Posterior vena cava (tissue), 2 donors: ENCODE measurements around the gene KLF16. TPM values are rescaled to one million over a fixed set of nuclear protein-coding genes. Genes with fewer than 3 reads are reported as not detected.
"Not testable (repeated sequence)": the region's sequence is repeated elsewhere in the genome, so short reads cannot be mapped to it uniquely, and the experiment has no call there.

Experiments
- DNase-seq: peaks from one replicate; pipeline ENCODE4 v3.0.0-alpha.2; 2020; ENCODE audit warnings: low spot score
- intact Hi-C, 2 donors: fragments of 100-400 bp; cut with DNase I; formaldehyde crosslinking; loops; one replicate each; pipeline versions ENCODE4 v1.14.1 to v1.14.2; 2022 to 2023
- total RNA-seq, 2 donors: library from RNA; stranded (reverse); fragmentation: NEBNext Ultra II Directional; extraction: Animal tissue kit (Norgen Biotek cat#: 25700); gene quantifications; one replicate each; pipeline ENCODE4 v1.2.1, GENCODE V29; 2021
- donor health status: DM: yes; HTN: yes; CAD: no.
- donor health status: DM: yes; HTN: yes; CAD: no.

KLF16 gene
- total RNA-seq, 2 donors from 2014 or later: 9.4 to 16.2 TPM

- intact Hi-C loops: not testable (repeated sequence)
- DNase-seq: peak; percentile 98
Observed at GRCh38 chr19:1885398-1886119, 22.2 kb upstream of the KLF16 start, which contains the start of gene ABHD17A. Gene ABHD17A (minus strand): TSS chr19:1885496. CDS start chr19:1881566, 3,930 bp downstream.

DNA sequence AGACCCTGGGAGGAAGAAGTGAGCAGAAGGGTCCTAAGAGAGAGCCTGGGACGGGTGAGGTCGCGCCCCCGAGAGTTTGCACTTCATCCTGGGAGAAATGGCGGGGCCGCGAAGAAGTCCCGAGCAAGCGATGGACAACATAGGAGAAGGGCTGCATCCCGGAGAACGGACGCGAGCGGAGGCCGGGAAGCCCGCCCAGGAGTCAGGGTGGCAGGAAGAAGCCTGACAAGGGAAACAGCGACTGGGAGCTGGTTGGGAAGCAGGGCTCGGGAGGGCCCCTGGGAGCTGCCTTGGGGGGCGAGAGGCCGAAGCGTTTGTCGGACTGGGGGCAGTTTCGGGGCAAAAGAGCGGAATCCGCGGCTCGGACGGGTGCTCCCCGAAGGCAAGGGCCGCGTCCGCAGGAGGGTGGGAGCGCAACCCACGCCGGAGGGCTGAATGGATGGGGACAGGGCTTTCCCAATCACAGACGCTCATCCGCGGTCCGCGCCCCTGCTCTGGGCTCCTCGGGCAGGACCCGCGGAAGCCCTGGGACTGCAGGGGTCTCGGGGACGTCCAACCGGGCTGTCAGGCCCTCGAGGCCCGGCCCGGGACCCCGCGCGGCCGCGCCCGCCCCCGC lies 21.4 kb upstream of the KLF16 start:
- intact Hi-C loops: no loop called here
- peak; percentile 83 for DNase-seq

DNA sequence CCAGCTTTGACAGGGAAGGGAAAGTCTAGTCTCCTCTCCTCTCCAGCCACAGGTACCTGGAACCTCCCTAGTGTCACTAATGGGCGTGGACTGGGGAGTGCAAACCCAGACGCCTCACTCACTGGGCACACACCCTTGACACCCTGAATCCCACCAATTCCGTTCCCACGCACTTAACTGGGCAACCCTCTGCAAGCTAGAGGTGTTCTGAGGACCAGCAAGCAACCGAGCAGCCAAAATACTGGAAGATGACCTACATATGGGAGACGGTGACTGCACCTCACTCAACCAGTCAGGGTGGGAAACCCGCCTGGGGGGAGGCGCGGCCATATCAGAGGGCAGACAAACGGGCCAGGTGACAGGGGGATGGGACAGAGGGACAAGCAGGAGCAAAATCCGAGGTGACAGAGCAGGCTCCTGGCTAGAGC lies 20.9 kb upstream of the KLF16 start:
- intact Hi-C loops: no loop called here
- DNase-seq: no peak

GRCh38 chr19:1883784-1884183 lies 20.4 kb upstream of the KLF16 start:
- no peak for DNase-seq
- intact Hi-C loops: no loop called here

GRCh38 chr19:1882786-1883692 lies 19.7 kb upstream of the KLF16 start:
- DNase-seq: no peak
- intact Hi-C loops: no loop called here

DNA sequence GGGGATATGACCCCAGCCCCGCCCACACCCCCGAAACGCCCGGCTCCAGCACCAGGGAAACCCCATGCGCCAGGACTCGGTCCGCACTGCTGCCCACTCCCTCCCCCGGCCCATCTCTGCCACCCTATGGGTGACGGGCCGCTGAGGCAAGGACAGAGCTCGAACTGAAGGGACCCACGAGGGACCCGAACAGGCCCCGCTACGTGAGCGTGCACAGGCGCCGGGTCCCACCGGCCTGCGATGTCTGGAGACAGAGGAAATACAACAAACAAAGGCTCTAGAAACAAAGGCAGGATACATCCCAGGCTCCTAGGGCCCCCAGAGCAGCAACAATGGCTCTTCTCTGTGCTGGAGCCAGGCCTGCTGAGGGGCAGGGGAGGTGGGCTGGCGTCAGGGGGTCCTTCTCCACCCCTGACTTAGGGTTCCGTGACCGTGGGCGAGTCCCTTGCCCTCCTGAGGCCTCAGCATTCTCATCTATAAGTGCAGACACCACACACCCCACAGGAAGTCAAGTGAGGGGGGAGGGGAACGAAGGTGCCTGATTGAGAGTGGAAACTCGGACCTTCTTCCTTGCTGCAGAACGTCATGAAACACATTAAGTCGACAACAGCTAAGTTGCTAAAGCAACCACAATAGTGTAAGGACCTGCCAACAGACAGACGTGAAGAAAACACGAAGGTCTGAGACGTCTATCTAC lies 18.9 kb upstream of the KLF16 start:
- DNase-seq: no peak
- intact Hi-C loops: no loop called here

GRCh38 chr19:1881393-1882088 lies 18.2 kb upstream of the KLF16 start:
- not testable (repeated sequence) for DNase-seq

GRCh38 chr19:1880611-1881392 lies 17.4 kb upstream of the KLF16 start:
- DNase-seq: no peak
- intact Hi-C loops: no loop called here

More at GRCh38 chr19:1881393-1882088, 18.2 kb upstream of the KLF16 start:
- intact Hi-C loops: not testable (repeated sequence)

DNA sequence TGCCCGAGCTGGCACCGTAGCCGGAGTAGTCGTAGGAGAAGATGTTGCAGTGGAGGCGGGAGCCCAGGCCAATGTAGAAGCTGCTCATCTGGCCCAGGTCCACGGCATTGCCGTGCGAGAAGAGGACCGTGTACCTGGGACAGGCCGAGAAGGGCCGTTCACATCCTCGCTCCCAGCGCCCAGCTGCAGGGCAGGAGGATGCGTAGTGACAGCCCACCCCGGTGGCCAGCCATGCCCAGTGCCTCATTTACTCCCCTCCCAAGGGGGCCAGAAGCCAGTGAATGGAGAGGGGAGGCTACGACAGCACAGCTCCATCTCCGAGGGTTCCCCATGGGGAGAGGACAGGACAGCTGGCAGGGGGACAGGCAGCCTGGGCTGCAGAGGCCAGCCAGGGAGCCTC lies 16.6 kb upstream of the KLF16 start:
- DNase-seq, intact Hi-C loops: not testable (repeated sequence)

DNA sequence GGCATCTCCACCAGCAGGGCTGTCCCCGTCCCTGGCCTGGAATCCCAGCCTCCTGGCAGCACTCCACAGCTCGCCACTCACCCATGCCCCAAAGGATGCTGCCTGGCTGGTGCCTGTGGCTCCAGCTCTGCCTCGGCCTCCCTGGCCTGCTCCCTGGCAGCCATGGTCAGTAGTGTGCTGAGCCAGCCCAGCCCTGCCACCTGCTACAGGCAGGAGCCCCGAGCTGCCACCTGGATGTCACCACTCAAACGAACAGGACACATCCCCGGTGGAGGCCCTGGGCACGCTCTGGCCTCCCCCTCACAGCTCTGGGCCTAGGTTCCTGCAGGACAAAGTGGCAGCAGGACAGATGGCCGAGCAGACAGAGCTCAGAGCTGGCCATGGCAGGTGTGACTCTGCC lies 15.2 kb upstream of the KLF16 start:
- DNase-seq, intact Hi-C loops: not testable (repeated sequence)

DNA sequence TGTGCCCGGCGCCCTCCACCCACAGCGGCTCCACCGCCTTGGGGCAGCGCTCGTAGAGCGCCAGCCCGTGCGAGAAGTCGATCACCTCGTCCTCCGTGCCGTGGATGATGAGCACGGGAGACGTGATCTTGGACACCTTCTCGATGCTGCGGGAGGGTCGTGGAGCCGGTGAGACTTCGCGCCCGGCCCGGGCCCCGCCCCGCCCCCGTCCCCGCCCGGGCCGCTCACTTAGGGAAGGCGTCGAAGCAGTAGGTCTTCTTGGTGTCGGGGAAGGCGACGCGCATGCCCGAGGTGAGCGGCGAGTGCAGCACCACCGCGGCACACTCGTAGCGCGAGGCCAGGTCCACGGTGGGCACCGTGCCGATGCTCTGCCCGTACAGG lies 13.9 kb upstream of the KLF16 start:
- DNase-seq, intact Hi-C loops: not testable (repeated sequence)

- DNase-seq, intact Hi-C loops: not testable (repeated sequence)
Observed at GRCh38 chr19:1876496-1877279, 13.3 kb upstream of the KLF16 start.

DNA sequence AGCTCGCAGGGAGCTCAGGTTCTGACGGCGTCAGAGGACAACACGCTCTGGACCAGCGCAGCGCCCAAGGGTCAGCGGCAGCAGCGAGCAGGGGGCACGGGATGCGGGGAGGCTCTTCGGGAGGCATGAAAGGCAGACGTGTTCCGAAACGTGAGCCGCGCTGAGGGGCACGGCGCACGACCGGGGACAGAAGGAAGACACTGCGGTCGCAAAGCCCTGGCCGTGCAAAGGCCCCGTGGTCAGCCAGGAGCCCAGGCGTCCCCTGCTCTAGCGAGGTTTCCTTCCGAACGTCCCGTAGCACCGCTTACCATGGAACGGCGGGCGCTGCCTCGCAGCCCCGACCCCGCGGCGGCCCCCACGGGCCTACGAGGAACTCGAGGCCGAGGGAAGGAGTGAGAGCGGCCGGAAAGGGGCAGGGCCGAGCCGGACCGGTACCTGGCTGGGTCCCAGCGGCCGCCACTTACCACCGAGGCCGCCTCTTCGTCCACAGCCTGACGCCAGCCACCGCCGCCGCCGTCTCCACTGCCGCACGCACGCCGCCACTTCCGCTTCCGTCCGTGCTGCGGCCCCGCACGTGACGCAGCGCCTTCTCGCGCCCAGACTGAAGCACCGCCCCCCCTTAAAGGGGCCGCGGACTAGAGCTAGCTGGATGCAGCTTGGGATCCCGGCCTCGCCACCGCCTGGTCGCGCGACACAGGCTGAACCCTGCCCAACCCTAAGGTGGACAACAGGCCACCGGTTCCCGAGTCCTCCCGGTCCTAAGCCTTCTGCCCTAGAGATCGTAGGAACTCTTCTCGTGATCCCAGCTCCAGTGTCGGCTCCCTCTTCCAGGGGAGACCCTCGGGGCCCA lies 12.5 kb upstream of the KLF16 start:
- intact Hi-C loops: no loop called here
- DNase-seq: peak; percentile 98

GRCh38 chr19:1875265-1875645 lies 11.9 kb upstream of the KLF16 start:
- DNase-seq: not testable (repeated sequence)

GRCh38 chr19:1874554-1875185 lies 11.3 kb upstream of the KLF16 start:
- intact Hi-C loops: no loop called here
- no peak for DNase-seq

More at GRCh38 chr19:1875265-1875645, 11.9 kb upstream of the KLF16 start:
- intact Hi-C loops: not testable (repeated sequence)
